ENCODE data around the gene VEGFD.

DNA sequence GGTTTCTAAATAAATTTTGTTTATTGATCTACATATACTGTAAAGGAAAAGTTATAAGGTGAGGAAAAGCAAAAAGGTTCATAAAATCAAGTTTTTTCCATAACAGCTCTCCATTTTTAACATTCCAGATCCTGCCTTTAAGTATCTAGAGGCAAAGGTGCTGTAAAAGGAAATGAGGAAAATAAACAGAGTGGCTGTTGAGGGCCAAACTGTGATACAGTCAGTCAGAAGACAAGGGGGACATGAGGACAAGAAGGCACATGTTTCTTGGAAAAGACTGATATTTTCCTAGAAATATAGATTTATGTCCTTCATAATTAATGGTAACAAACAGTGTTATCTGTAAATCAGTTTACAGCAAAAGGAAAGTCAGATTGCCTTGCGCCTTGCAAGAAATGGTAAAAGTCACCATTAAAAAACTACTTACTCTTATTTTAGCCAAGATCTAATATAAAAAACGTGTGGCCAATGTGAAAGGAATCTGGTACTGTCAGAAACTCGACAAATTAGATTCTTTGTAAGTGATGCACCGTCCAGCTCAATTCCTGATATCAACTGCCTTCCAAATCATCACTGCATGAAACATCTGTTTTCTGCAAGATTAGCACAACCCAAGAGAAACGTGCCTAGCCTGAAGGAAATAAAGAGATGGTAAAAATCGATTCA, 34.0 kb upstream of the VEGFD start:
- no peak for TF ChIP-seq CEBPB (IDR thresholded peaks at IDR 0.05; ENCODE audit: low read depth, low read length)
- TF ChIP-seq CTCF (conservative IDR thresholded peaks at IDR 0.05; ENCODE audit: low read depth, low read length), result no peak
- TF ChIP-seq FOS (IDR thresholded peaks at IDR 0.05; ENCODE audit: low read depth, low read length), result no peak
- TF ChIP-seq POLR2A (IDR thresholded peaks at IDR 0.05; ENCODE audit: low read depth, low read length), result no peak
- TF ChIP-seq CHD1 (IDR thresholded peaks at IDR 0.05; ENCODE audit: low read depth, low read length), result no peak
- TF ChIP-seq RFX5 (IDR thresholded peaks at IDR 0.05; ENCODE audit: low read depth, low read length), result no peak
- TF ChIP-seq MAFK (IDR thresholded peaks at IDR 0.05; ENCODE audit: low read depth, low read length), result peak; percentile 12; the same call in 1 of the 2 replicates
- TF ChIP-seq RAD21 (IDR thresholded peaks at IDR 0.05; ENCODE audit: low read length), result no peak
- TF ChIP-seq USF2 (IDR thresholded peaks at IDR 0.05; ENCODE audit: low read depth, low read length), result no peak
- no peak for TF ChIP-seq SMC3 (IDR thresholded peaks at IDR 0.05; ENCODE audit: low read depth, low read length)

Measured in IMR-90 (cell line).